H1 (cell line): Measurements from ENCODE around the gene KCTD19. TPM values are rescaled to one million over a fixed set of nuclear protein-coding genes. Genes with fewer than 3 reads are reported as not detected.

Experiments used
- polyA plus RNA-seq, 7 experiments: library from polyadenylated mRNA; depleted of rRNA in 3 of 7; stranded (reverse) in 5 of 7; unstranded in 2 of 7; fragments of >200 nt in 5 of 7; fragments of 200-250 nt in 2 of 7; gene quantifications; 1 replicate in 5 of 7; 2 replicates in 1 of 7; 4 replicates in 1 of 7; pipeline versions ENCODE4 v1.2.1 to v1.2.3, GENCODE V29; 2011 to 2013; ENCODE audit warnings: missing spikeins in 2 of 7, mixed read lengths in 2 of 7
- total RNA-seq: library from RNA; stranded (reverse); fragmentation: NEBNext Ultra II Directional; extraction: Animal tissue kit (Norgen Biotek cat#: 25700); gene quantifications from 2 replicates; pipeline ENCODE4 v1.2.1, GENCODE V29; 2021

KCTD19 gene
- total and polyA plus RNA-seq, 2 of the 8 experiments (the other 6 are each of a cell fraction or from before 2014, with no cell fraction given) = 0.06 to 0.24 TPM

Other genes with a start within 250 kb of the KCTD19 start
- gene PHAF1, start 216.8 kb downstream of the KCTD19 start, total RNA-seq = 18.6 TPM in 2 replicates
- 20.6 and 26.4 TPM in 2 replicates for gene PHAF1, start 216.8 kb downstream of the KCTD19 start, polyA plus RNA-seq (2011; rRNA removed)
- 3.5 and 4.7 TPM in 2 replicates for gene B3GNT9, start 175.7 kb downstream of the KCTD19 start, total RNA-seq
- gene B3GNT9, start 175.7 kb downstream of the KCTD19 start, polyA plus RNA-seq (2011; rRNA removed) = 9.0 and 10.2 TPM in 2 replicates
- 0.19 and 0.29 TPM in 2 replicates for gene TRADD, start 166.8 kb downstream of the KCTD19 start, total RNA-seq
- gene TRADD, start 166.8 kb downstream of the KCTD19 start, polyA plus RNA-seq (2011; rRNA removed) = 0.50 and 0.60 TPM in 2 replicates
- gene FBXL8, start 166.8 kb downstream of the KCTD19 start, total RNA-seq = not detected in 2 replicates
- gene FBXL8, start 166.8 kb downstream of the KCTD19 start, polyA plus RNA-seq (2011; rRNA removed) = 0.11 and 0.67 TPM in 2 replicates
- not detected in 2 replicates for gene HSF4, start 162.0 kb downstream of the KCTD19 start, total RNA-seq
- gene HSF4, start 162.0 kb downstream of the KCTD19 start, polyA plus RNA-seq (2011; rRNA removed) = 0.14 and 0.93 TPM in 2 replicates
- 1.6 and 2.2 TPM in 2 replicates for gene NOL3, start 156.2 kb downstream of the KCTD19 start, total RNA-seq
- gene NOL3, start 156.2 kb downstream of the KCTD19 start, polyA plus RNA-seq (2011; rRNA removed) = 4.1 and 4.6 TPM in 2 replicates
- gene MATCAP1, start 142.8 kb downstream of the KCTD19 start, total RNA-seq = 22.9 and 23.1 TPM in 2 replicates
- 27.5 and 38.0 TPM in 2 replicates for gene MATCAP1, start 142.8 kb downstream of the KCTD19 start, polyA plus RNA-seq (2011; rRNA removed)
- gene EXOC3L1, start 136.6 kb downstream of the KCTD19 start, total RNA-seq = 1.3 and 1.7 TPM in 2 replicates
- 1.3 and 2.1 TPM in 2 replicates for gene EXOC3L1, start 136.6 kb downstream of the KCTD19 start, polyA plus RNA-seq (2011; rRNA removed)
- 78.0 and 79.9 TPM in 2 replicates for gene E2F4, start 134.6 kb downstream of the KCTD19 start, total RNA-seq
- gene E2F4, start 134.6 kb downstream of the KCTD19 start, polyA plus RNA-seq (2011; rRNA removed) = 157 and 194 TPM in 2 replicates
- 9.2 and 9.6 TPM in 2 replicates for gene ELMO3, start 127.6 kb downstream of the KCTD19 start, total RNA-seq
- 10.9 and 14.4 TPM in 2 replicates for gene ELMO3, start 127.6 kb downstream of the KCTD19 start, polyA plus RNA-seq (2011; rRNA removed)
- 37.7 and 37.9 TPM in 2 replicates for gene TMEM208, start 99.6 kb downstream of the KCTD19 start, total RNA-seq
- gene TMEM208, start 99.6 kb downstream of the KCTD19 start, polyA plus RNA-seq (2011; rRNA removed) = 93.9 and 100.0 TPM in 2 replicates
- 55.4 and 60.7 TPM in 2 replicates for gene FHOD1, start 79.3 kb downstream of the KCTD19 start, total RNA-seq
- 31.3 and 49.1 TPM in 2 replicates for gene FHOD1, start 79.3 kb downstream of the KCTD19 start, polyA plus RNA-seq (2011; rRNA removed)
- 7.9 and 8.5 TPM in 2 replicates for gene SLC9A5, start 77.8 kb downstream of the KCTD19 start, total RNA-seq
- gene SLC9A5, start 77.8 kb downstream of the KCTD19 start, polyA plus RNA-seq (2011; rRNA removed) = 8.6 and 11.6 TPM in 2 replicates
- gene PLEKHG4, start 47.2 kb downstream of the KCTD19 start, total RNA-seq = 7.4 and 7.7 TPM in 2 replicates
- 11.1 and 19.8 TPM in 2 replicates for gene PLEKHG4, start 47.2 kb downstream of the KCTD19 start, polyA plus RNA-seq (2011; rRNA removed)
- 0.44 TPM in 1 of 2 replicates, not detected in the other for gene LRRC36, start 74 bp upstream of the KCTD19 start, total RNA-seq
- gene LRRC36, start 74 bp upstream of the KCTD19 start, polyA plus RNA-seq (2011; rRNA removed) = 0.09 and 0.15 TPM in 2 replicates
- 0.61 and 1.0 TPM in 2 replicates for gene TPPP3, start 66.8 kb upstream of the KCTD19 start, total RNA-seq
- gene TPPP3, start 66.8 kb upstream of the KCTD19 start, polyA plus RNA-seq (2011; rRNA removed) = 0.77 and 1.3 TPM in 2 replicates
- 3.1 and 3.5 TPM in 2 replicates for gene ZDHHC1, start 89.7 kb upstream of the KCTD19 start, total RNA-seq
- 4.9 and 7.5 TPM in 2 replicates for gene ZDHHC1, start 89.7 kb upstream of the KCTD19 start, polyA plus RNA-seq (2011; rRNA removed)
- 25.9 and 28.7 TPM in 2 replicates for gene HSD11B2, start 104.4 kb upstream of the KCTD19 start, total RNA-seq
- gene HSD11B2, start 104.4 kb upstream of the KCTD19 start, polyA plus RNA-seq (2011; rRNA removed) = 32.9 and 41.9 TPM in 2 replicates
- 47.3 and 54.1 TPM in 2 replicates for gene ATP6V0D1, start 154.4 kb upstream of the KCTD19 start, total RNA-seq
- gene ATP6V0D1, start 154.4 kb upstream of the KCTD19 start, polyA plus RNA-seq (2011; rRNA removed) = 129 and 134 TPM in 2 replicates
- gene AGRP, start 156.8 kb upstream of the KCTD19 start, total RNA-seq = not detected in 2 replicates
- gene AGRP, start 156.8 kb upstream of the KCTD19 start, polyA plus RNA-seq (2011; rRNA removed) = not detected in 2 replicates
- 8.0 and 10.1 TPM in 2 replicates for gene RIPOR1, start 202.1 kb upstream of the KCTD19 start, total RNA-seq
- gene RIPOR1, start 202.1 kb upstream of the KCTD19 start, polyA plus RNA-seq (2011; rRNA removed) = 2.7 and 4.4 TPM in 2 replicates
- gene CTCF, start 235.8 kb upstream of the KCTD19 start, total RNA-seq = 66.0 and 67.5 TPM in 2 replicates
- 24.2 and 32.4 TPM in 2 replicates for gene CTCF, start 235.8 kb upstream of the KCTD19 start, polyA plus RNA-seq (2011; rRNA removed)